ENCODE measurements around the gene RNF182. TPM values are rescaled to one million over a fixed set of nuclear protein-coding genes. Genes with fewer than 3 reads are reported as not detected.

Gene RNF182
- total and polyA plus RNA-seq, 2 donors (not counting 3 experiments of a cell fraction or from before 2014, with no cell fraction given) = 0.43 to 0.93 TPM

GRCh38 chr6:13987400-13987865 lies 62.7 kb downstream of the RNF182 start:
- Histone ChIP-seq H2AFZ (ENCODE audit: low read depth, low read length) (no peak overlapping the region), H3K27ac (ENCODE audit: insufficient read depth, low read depth, low read length) (no peak overlapping the region), H3K4me3 (replicated peaks in 1 of 3; ENCODE audit: insufficient read depth in 1 of 3, low read depth in 1 of 3, low read length in 3 of 3) (no peak overlapping the region), H3K79me2 (ENCODE audit: control insufficient read depth, insufficient read depth, low read length) (no peaks in the 10 kb centered on the region), H3K27me3 (ENCODE audit: control insufficient read depth in 2 of 2, insufficient read depth in 2 of 2, low read length in 2 of 2) (no peaks in the 10 kb centered on the region), H3K9ac (replicated peaks; ENCODE audit: extremely low read depth, insufficient read depth, low read length) (no peak overlapping the region), H3K9me1 (replicated peaks; ENCODE audit: control insufficient read depth, extremely low read depth, insufficient read depth, low read length) (no peaks in the 10 kb centered on the region), H3K4me2 (ENCODE audit: insufficient read depth, low read length) (no peak overlapping the region), H3K9me3 (replicated peaks; ENCODE audit: control insufficient read depth, insufficient read depth, low read length) (no peaks in the 10 kb centered on the region), H4K20me1 (replicated peaks; ENCODE audit: control insufficient read depth, extremely low read depth, insufficient read depth, low read length) (no peaks in the 10 kb centered on the region), H3K36me3 (ENCODE audit: control insufficient read depth in 2 of 2, extremely low read depth in 1 of 2, insufficient read depth in 2 of 2, low read length in 2 of 2) (no peaks in the 10 kb centered on the region), H3K4me1 (ENCODE audit: control insufficient read depth, extremely low read depth, insufficient read depth, low read length) (no peaks in the 10 kb centered on the region)
- ChIA-PET POLR2A (no interaction called here), CTCF (interaction anchor here (1.7 kb wide), 1 partner anchor 59 kb away, joined by 4 read pairs; no protein-coding TSS in a partner anchor)
- intact Hi-C loops (cut with micrococcal nuclease) = no loop called here
- DNase-seq (ENCODE audit: low read depth, low spot score) = no peak
- BruUV-seq (replicated peaks) = no TSS peak
- TF ChIP-seq FOS (IDR thresholded peaks at IDR 0.05; ENCODE audit: borderline replicate concordance, insufficient read depth, low read length) = no peak
- no peak for TF ChIP-seq POLR2A (IDR thresholded peaks at IDR 0.05; ENCODE audit: low read depth, low read length)
- TF ChIP-seq GATA2 (IDR thresholded peaks at IDR 0.05; ENCODE audit: insufficient read depth, insufficient read length, low read depth, low read length) = no peak
- no peak for TF ChIP-seq MYC (IDR thresholded peaks at IDR 0.05; ENCODE audit: low read depth, low read length)
- TF ChIP-seq JUN (IDR thresholded peaks at IDR 0.05; ENCODE audit: borderline replicate concordance, insufficient read depth, insufficient read length, low read depth) = no peak
- TF ChIP-seq EZH2 (IDR thresholded peaks at IDR 0.05; ENCODE audit: borderline replicate concordance, low read depth, low read length, severe bottlenecking) = no peak
- TF ChIP-seq CTCF (IDR thresholded peaks at IDR 0.05; ENCODE audit: extremely low read depth in 1 of 2, insufficient read depth in 1 of 2, low read depth in 1 of 2, low read length in 2 of 2) = no peak
- TF ChIP-seq MAX (IDR thresholded peaks at IDR 0.05; ENCODE audit: insufficient read depth, insufficient read length) = no peak
- no peak for TF ChIP-seq POLR2AphosphoS5 (IDR thresholded peaks at IDR 0.05; ENCODE audit: insufficient read depth, low read depth, low read length)
- FAIRE-seq = no peak
- dilution Hi-C loops (cut with MboI; ENCODE audit: extremely low pct_ligation_motif_present, low sequenced_read_pairs) = no loop called here

Data from endothelial cell of umbilical vein (primary cell).